GM18520 (cell line): ENCODE measurements around the gene RBM4.
A peak's percentile ranks its signal among the peaks of the same experiment; 100 is the strongest.
"Not testable (repeated sequence)": the region's sequence is repeated elsewhere in the genome, so short reads cannot be mapped to it uniquely, and the experiment has no call there.

Experiments used
- ATAC-seq: cut with Tn5 transposase; IDR thresholded peaks from one replicate; pipeline ENCODE4 v1.9.1; 2021; ENCODE audit not compliant: unreplicated experiment

The RBM4 gene

DNA sequence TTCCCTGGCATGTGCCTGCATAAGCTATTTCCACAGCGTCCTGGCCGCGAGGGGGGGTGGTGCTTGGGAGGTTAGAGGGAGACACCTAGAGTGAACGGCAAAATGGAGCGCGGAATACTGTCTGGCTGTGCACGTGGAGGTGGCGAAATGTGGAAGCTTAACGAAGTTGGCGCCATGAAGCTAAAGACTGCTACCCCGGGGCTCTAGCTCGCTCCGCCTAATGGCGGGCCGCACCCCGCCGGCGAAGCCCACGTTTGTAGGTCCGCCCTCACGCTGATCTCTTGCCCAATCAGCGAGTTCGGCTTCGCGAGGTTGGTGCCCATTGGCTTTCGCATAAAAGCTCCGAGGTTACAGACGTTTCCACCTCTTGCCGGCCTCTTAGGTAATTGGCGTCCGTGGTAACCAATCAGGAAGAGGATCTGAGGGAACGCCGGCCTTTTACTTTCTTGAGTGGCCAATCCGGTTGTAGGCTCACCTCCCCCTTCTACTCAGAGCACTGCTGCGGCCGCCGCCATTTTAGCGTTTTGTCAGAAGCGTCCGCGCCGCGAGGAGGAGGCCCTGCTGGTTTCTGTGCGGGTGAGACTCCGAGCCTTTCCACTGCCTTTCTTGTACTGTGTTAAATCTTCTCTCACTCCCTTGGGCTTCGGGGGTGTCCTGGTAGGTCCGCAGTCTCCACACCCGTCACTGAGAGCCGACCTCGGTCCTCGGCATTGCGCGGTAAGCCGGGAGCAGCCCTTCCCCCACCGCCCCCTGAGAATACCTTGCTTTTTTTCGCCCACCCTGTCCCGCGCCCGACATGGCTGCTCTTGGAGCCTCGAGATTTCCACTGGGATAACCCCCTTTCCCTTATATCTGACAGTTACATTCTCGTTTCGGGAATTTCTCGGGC lies at the start of gene RBM4:
Gene RBM4, plus strand, starts transcription at position 527 of the 889 bp plus-strand sequence. CDS start 1,009 bp downstream, outside the sequence.
- peak; percentile 97 for ATAC-seq

DNA sequence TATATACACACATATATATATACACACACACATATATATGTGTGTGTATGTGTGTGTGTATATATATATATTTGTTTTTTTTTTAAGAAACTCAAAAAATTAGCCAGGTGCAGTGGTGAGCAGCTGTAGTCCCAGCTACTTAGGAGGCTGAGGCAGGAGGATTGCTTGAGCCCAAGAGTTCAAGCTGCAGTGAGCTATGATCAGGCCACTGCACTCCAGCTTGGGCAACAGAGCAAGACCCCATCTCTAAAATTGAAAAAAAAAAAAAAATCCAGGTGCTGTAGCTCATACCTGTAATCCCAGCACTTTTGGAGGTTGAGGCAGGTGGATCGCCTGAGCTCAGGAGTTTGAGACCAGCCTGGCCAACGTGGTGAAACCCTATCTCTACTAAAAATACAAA lies 49.2 kb upstream of the RBM4 start:
- ATAC-seq = not testable (repeated sequence)

GRCh38 chr11:66589996-66590675 lies 48.4 kb upstream of the RBM4 start:
- no peak for ATAC-seq

- no peak for ATAC-seq
Observed at GRCh38 chr11:66591175-66591574, 47.3 kb upstream of the RBM4 start.

DNA sequence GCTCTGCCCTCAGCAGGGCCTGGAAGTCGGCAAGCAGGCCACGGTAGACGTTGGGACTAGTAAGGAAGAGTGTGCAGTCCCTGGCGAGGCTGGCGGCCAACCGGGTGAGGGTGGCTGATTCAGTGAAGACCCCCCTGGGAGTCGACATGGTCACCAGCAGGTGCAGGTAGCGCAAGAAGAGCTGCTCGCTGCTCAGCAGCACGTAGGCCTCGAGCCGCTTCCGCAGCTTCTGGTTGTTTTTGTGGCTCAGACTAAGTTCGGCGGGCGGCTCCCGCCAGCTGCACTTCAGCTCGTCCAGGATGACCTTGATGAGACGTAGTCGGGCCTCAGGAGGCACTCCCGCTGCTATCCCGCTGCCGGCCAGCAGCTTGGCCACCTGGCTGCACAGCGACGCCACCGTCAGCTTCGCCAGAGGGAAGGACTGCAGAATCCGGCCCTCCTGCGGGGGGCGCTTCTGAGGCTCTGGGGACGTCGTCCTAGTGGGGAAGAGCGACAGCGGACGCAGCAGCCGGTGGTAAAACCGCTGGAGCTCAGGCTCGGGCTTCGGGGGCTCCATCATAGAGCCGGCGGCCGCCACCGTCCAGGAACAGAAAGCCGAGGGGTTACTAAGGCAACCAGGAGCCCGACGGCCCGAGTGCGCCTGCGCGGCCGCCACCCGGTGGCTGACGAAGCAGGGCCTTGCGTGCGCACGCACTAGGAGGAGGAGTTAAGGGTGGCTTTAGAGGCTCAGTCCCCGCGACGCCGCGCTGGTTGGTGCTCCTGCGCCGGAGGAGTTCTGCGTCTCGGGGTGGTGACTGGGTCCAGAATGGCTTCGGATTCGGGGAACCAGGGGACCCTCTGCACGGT lies 45.8 kb upstream of the RBM4 start, which contains the start of the genes CCDC87 and CCS:
Gene CCDC87, minus strand, starts transcription at position 607 of the 846 bp plus-strand sequence. Its CDS starts 48 bp downstream, at position 559.
Gene CCS, plus strand, starts transcription at position 729 of the 846 bp plus-strand sequence. Its CDS starts 77 bp downstream, at position 806.
- ATAC-seq = peak; percentile 92

GRCh38 chr11:66593303-66593635 lies 45.2 kb upstream of the RBM4 start:
- ATAC-seq = no peak

GRCh38 chr11:66593650-66594049 lies 44.9 kb upstream of the RBM4 start:
- ATAC-seq = no peak

GRCh38 chr11:66595245-66595904 lies 43.1 kb upstream of the RBM4 start:
- no peak for ATAC-seq

GRCh38 chr11:66598993-66599392 lies 39.5 kb upstream of the RBM4 start:
- no peak for ATAC-seq

DNA sequence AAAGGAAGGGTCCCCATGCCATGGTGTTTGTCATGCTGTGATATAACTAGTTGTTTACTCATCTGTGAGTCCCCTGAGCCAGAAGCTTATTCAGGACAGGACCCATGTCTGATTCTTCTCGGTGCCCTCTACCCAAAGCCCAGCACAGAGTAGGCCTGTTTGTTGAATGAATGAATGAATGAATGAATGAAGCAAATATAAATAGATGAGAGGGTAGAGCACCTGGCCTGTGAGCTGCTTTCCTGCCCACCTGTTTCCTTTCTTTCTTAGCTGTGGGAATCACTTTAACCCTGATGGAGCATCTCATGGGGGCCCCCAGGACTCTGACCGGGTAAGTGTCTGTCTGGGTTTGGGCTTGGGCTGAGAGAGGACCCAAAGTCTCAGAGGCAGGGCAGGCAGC lies 38.3 kb upstream of the RBM4 start:
- ATAC-seq = no peak

DNA sequence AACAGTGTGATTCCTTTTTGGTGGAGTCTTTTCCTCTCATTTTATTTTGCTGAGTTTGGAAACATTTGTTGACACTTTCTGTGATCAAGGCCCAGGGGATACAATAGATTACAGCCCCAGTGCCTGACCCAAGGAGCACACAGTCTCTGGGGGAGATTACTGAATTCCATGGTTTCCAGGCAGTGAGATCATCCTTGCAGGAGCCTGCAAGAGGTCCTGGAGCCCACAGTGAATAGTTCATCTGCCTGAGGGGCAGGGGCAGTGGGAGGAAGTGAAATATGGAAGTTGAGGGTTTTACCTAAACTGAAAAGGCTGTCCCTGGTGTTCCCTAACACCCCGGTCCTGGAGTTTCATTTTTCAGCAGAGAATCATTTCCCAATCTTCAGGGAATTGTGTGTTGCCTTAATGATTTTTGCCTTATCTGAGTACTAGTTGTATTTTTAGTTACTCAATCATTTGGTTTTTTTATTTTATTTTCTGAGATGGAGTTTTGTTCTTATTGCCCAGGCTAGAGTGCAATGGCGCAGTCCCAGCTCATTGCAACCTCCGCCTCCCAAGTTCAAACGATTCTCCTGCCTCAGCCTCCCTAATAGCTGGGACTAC lies 37.8 kb upstream of the RBM4 start:
- ATAC-seq = no peak

DNA sequence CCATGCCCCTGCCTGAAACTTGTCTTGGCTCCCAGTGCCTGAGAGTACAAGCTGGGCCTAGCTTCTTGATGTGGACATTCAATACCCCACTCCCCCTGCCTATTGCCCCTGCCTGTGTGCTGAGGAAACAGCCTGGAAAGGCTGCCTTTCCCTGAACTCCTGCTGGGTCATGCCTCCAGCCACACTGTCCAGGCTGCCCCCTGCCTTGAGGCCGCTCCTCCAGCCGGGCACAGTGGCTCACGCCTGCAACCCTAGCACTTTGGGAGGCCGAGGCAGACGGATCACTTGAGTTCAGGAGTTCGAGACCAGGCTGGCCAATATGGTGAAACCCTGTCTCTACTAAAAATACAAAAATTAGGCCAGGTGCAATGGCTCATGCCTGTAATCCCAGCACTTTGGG lies 35.4 kb upstream of the RBM4 start:
- no peak for ATAC-seq

- ATAC-seq = no peak
Observed at GRCh38 chr11:66604155-66604554, 34.3 kb upstream of the RBM4 start.

DNA sequence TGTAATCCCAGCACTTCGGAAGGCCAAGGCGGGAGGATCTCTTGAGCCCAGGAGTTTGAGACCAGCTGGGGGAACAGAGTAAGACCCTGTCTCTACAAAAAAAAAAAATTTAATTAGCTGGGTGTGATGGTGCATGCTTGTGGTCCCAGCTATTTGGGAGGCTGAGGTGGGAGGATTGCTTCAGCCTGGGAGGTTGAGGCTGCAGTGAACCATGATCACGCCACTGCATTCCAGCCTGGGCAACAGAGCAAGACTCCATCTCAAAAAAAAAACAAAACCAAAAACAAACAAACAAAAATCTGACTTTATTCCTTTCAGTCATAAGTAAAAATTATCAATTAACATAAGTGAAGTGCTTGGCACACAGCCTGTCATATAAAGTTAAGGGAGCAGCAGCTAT lies 31.9 kb upstream of the RBM4 start:
- not testable (repeated sequence) for ATAC-seq

DNA sequence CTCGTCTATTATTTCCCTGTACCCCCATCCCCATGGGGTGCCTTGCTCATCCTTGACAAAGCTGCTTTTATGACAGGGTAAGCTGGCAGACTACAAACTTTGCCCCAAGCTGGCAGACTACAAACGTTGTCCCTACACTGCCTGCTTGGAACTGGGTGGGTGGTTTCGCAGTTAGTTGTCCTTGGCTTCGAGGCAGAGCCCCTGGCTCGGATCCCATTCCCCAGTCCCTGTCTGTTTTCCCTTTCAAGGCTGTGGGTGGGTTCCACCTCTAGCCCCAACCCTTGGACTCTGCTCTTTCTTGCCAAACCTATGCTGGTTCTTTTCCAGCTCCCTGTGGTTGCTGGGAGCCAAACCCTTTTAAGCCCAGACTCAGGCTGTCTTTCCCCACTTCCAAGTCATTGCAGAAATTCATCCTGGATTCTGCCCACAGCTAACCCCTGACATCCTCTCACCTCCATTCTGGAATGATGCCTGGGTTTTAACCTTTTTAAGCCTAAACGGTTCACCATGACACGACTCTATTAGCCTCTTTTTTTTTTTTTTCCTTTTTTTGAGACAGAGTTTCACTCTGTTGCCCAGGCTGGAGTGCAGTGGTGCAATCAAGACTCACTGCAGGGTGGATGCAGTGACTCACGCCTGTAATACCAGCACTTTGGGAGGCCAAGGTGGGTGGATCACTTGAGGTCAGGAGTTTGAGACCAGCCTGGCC lies 31.2 kb upstream of the RBM4 start:
- no peak for ATAC-seq

DNA sequence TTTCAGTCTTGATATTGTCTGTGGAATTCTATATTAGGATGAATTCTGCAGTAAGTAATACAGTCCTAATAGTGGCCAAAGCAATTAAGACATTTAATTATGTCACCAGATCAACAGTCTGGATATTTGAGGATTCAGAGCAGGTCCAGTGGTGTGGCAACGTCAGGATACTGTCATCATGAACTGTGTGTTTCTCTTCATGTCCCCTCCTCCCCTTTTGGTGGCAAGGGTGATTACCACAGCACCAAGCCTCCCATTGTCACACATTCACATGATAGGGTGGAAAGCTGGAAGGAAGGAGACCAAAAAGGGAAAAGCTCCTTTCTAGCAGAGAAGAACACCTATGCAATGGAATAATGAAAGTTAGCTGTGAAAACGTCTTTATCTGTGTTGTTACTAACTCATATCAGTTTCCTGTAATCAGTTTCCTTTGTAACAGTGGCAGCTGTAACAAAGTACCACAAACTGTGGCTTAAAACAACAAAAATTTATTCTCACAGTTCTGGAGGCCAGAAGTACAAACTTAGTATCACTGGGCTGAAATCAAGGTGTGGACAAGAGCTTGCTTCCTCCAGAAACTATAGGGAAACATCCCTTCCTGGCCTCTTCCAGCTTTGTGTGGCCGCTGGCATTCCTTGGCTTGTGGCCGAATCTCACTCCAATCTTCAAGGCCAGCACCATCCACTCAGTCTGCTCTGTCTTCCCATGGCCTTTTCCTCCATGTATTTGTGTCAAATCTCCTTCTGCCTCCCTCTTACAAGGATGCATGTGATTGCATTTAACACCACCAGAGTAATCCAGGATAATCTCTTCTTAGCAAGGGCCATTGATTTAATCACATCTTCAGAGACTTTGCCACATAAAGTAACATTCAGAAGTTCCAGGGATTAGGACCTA lies 28.5 kb upstream of the RBM4 start:
- no peak for ATAC-seq

DNA sequence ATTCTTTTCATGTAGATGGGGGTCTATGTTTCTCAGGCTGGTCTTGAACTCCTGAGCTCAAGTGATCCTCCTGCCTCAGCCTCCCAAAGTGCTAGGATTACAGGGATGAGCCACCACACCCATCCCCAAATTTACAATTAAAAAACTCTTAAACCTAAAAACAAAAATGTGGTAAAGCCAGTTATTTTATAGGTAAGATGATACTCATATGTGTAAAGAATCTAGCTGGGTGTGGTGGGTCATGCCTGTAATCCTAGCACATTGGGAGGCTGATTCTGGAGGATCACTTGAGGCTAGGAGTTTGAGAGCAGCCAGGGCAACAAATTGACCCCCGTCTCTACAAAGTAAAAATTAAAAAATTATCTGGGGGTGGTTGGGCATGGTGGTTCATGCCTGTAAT lies 26.0 kb upstream of the RBM4 start:
- no peak for ATAC-seq

GRCh38 chr11:66614073-66614472 lies 24.4 kb upstream of the RBM4 start:
- no peak for ATAC-seq
